HL-60 (cell line): ENCODE results near the gene GNG3.

Experiments used
- DNase-seq, 2 experiments: peaks; one replicate each; pipeline ENCODE4 v3.0.0-alpha.2; 2010 to 2020; ENCODE audit warnings: low read depth in 1 of 2, low spot score in 1 of 2
- H3K27ac ChIP-seq: fragments of 250-450 bp; sonication (Bioruptor Pico); replicated peaks from 2 replicates; pipeline ENCODE4 v1.5.1; 2020; ENCODE audit warnings: mild to moderate bottlenecking, moderate library complexity
- H3K27me3 ChIP-seq: fragments of 250-450 bp; sonication (Bioruptor Pico); 2 replicates; pipeline ENCODE4 v1.5.1; 2021; ENCODE audit warnings: mild to moderate bottlenecking, moderate library complexity; ENCODE audit not compliant: insufficient read depth, poor library complexity, severe bottlenecking
- H3K4me3 ChIP-seq: replicated peaks from 2 replicates; pipeline ENCODE4 v1.5.1; 2011; ENCODE audit warnings: mild to moderate bottlenecking, control low read depth, low read length; ENCODE audit not compliant: insufficient read depth
- GABPA ChIP-seq: IDR thresholded peaks from 2 replicates; pipeline ENCODE4 v1.6.1; 2012; ENCODE audit warnings: low read depth
- POLR2AphosphoS5 ChIP-seq: IDR thresholded peaks from 2 replicates; pipeline ENCODE4 v1.6.1; 2012; ENCODE audit warnings: low read depth
- REST ChIP-seq: IDR thresholded peaks from 2 replicates; pipeline ENCODE4 v1.6.1; 2012; ENCODE audit warnings: low read depth; ENCODE audit not compliant: insufficient replicate concordance
- SPI1 ChIP-seq: IDR thresholded peaks from 2 replicates; pipeline ENCODE4 v1.6.1; 2012; ENCODE audit warnings: low read depth, mild to moderate bottlenecking, borderline replicate concordance
- TF ChIP-seq, protein P1 (sequence below): IDR thresholded peaks from one replicate; pipeline ENCODE4 v1.5.1; 2011; ENCODE audit warnings: low read length, control low read depth, inconsistent platforms; ENCODE audit not compliant: insufficient read depth

Gene GNG3

DNA sequence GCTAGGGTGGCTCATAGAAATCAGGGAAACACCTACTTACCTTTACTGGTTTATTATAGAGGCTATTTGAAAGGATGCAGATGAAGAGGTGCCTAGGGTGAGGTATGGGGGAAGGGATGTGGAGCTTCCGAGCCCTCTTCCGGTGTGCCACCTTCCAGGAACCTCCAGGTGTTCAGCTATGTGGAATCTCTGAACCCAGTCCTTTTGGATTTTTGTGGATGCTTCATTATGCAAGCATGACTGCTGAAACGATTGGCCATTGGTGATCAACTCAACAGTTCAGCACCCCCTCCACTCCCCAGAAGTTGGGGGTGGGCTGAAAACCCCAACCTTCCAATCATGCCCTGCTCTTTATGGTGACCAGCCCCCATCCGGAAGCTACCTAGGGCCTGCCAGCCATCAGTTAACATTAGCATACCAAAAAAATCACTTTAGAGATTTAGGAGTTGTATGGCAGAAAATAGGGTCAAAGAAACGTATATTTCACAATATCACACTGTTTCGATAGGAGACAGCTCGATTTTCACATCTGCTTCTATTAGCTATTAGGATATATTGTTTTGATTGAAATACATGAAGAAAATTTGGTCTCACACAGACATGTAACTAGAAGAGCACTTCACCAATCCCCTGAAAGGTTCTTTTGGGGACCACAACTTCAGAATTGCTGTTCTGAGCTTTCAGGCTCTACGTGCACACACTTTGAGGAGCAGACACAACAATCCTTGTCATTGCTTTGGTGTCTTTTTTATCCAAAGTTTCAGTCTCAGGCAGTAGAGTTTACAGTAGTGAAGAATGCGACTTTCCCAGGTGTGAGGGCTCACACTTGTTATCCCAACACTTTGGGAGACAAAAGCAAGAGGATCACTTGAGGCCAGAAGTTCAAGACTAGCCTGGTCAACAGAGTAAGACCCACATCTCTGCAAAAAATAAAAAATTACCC, 50.6 kb downstream of the GNG3 start:
- H3K27me3 ChIP-seq, result no peaks in the 10 kb centered on the region
- H3K27ac ChIP-seq, result no peak overlapping the region
- no peak overlapping the region for H3K4me3 ChIP-seq
- TF ChIP-seq POLR2AphosphoS5 (no peak), SPI1 (no peak), GABPA (no peak), REST (no peak)
- TF ChIP-seq, protein P1, sequence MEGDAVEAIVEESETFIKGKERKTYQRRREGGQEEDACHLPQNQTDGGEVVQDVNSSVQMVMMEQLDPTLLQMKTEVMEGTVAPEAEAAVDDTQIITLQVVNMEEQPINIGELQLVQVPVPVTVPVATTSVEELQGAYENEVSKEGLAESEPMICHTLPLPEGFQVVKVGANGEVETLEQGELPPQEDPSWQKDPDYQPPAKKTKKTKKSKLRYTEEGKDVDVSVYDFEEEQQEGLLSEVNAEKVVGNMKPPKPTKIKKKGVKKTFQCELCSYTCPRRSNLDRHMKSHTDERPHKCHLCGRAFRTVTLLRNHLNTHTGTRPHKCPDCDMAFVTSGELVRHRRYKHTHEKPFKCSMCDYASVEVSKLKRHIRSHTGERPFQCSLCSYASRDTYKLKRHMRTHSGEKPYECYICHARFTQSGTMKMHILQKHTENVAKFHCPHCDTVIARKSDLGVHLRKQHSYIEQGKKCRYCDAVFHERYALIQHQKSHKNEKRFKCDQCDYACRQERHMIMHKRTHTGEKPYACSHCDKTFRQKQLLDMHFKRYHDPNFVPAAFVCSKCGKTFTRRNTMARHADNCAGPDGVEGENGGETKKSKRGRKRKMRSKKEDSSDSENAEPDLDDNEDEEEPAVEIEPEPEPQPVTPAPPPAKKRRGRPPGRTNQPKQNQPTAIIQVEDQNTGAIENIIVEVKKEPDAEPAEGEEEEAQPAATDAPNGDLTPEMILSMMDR, result no peak
- no peak for DNase-seq
